Measurements from ENCODE around the gene NCOA1.

DNA sequence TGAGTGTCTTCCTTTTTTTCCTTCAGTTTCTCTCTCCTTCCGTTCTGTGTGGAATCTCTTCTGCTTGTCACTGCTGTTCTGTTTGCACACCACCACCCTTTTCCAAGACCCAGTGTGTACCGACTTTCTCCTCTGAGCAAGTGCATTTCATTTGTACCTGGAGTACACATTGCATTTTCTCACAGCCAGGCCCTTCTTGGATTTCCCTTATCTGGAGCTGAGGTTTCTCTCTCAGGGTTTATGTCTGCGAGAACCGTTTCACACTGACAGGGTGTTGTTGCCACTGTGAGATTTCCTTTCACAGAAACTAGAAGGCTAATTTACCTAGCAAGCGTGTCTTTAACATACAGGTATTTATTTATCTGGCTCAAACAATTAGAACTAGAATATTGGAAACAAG, 26.2 kb downstream of the NCOA1 start:
- TF ChIP-seq, protein P1, sequence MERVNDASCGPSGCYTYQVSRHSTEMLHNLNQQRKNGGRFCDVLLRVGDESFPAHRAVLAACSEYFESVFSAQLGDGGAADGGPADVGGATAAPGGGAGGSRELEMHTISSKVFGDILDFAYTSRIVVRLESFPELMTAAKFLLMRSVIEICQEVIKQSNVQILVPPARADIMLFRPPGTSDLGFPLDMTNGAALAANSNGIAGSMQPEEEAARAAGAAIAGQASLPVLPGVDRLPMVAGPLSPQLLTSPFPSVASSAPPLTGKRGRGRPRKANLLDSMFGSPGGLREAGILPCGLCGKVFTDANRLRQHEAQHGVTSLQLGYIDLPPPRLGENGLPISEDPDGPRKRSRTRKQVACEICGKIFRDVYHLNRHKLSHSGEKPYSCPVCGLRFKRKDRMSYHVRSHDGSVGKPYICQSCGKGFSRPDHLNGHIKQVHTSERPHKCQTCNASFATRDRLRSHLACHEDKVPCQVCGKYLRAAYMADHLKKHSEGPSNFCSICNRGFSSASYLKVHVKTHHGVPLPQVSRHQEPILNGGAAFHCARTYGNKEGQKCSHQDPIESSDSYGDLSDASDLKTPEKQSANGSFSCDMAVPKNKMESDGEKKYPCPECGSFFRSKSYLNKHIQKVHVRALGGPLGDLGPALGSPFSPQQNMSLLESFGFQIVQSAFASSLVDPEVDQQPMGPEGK (CRISPR knock-in tag; IDR thresholded peaks at IDR 0.05; ENCODE audit: borderline replicate concordance), result no peak
- TF ChIP-seq CSDC2 (CRISPR knock-in tag; IDR thresholded peaks at IDR 0.05), result no peak
- TF ChIP-seq ZNF8 (CRISPR knock-in tag; IDR thresholded peaks at IDR 0.05), result no peak
- no peak for TF ChIP-seq ZFP3 (CRISPR knock-in tag; IDR thresholded peaks at IDR 0.05)
- no peak for TF ChIP-seq ARNTL (CRISPR knock-in tag; IDR thresholded peaks at IDR 0.05; ENCODE audit: borderline replicate concordance, low read depth)
- TF ChIP-seq ZNF565 (CRISPR knock-in tag; conservative IDR thresholded peaks at IDR 0.05; ENCODE audit: low read depth), result no peak
- no peak for TF ChIP-seq ISL1 (CRISPR knock-in tag; IDR thresholded peaks at IDR 0.05)
- no peak for TF ChIP-seq ZNF70 (CRISPR knock-in tag; IDR thresholded peaks at IDR 0.05)
- TF ChIP-seq ESRRG (CRISPR knock-in tag; IDR thresholded peaks at IDR 0.05), result no peak
- no peak for TF ChIP-seq PPARA (CRISPR knock-in tag; IDR thresholded peaks at IDR 0.05; ENCODE audit: borderline replicate concordance)
- TF ChIP-seq SNAI2 (CRISPR knock-in tag; IDR thresholded peaks at IDR 0.05), result no peak

Data from SK-N-SH treated with all-trans-retinoic acid at 6 μM for 48 hours (cell line).